Adipocyte (in vitro differentiated cells): ENCODE data around the gene EMP1.

Source experiments
- DNase-seq: peaks from one replicate; pipeline ENCODE4 v3.0.0-alpha.2; 2015; ENCODE audit warnings: low read depth
- H3K27me3 ChIP-seq: replicated peaks from 2 replicates; pipeline ENCODE4 v1.7.0; 2013; ENCODE audit warnings: mild to moderate bottlenecking, low read length, moderate library complexity; ENCODE audit not compliant: control insufficient read depth, insufficient read depth
- H3K36me3 ChIP-seq: 2 replicates; pipeline ENCODE4 v1.7.0; 2013; ENCODE audit warnings: low read length, mild to moderate bottlenecking, moderate library complexity; ENCODE audit not compliant: control insufficient read depth, insufficient read depth, severe bottlenecking
- H3K4me1 ChIP-seq: 2 replicates; pipeline ENCODE4 v1.7.0; 2013; ENCODE audit warnings: mild to moderate bottlenecking, low read length, moderate library complexity; ENCODE audit not compliant: control insufficient read depth, insufficient read depth
- H3K4me3 ChIP-seq: 2 replicates; pipeline ENCODE4 v1.7.0; 2013; ENCODE audit warnings: mild to moderate bottlenecking, low read length, moderate library complexity
- H3K9ac ChIP-seq: 2 replicates; pipeline ENCODE4 v1.7.0; 2013; ENCODE audit warnings: mild to moderate bottlenecking, low read length, moderate library complexity
- H3K9me3 ChIP-seq: 2 replicates; pipeline ENCODE4 v1.7.0; 2013; ENCODE audit warnings: mild to moderate bottlenecking, low read length, moderate library complexity; ENCODE audit not compliant: control insufficient read depth

Gene EMP1

GRCh38 chr12:13162904-13163303, 33.6 kb upstream of the EMP1 start:
- Histone ChIP-seq H3K36me3 (no peaks in the 10 kb centered on the region), H3K9ac (no peak overlapping the region), H3K9me3 (no peaks in the 10 kb centered on the region), H3K4me3 (no peak overlapping the region), H3K4me1 (peaks cover 34% of the 10 kb centered on the region), H3K27me3 (no peaks in the 10 kb centered on the region)
- DNase-seq, result no peak

- peaks cover 37% of the 10 kb centered on the region for H3K4me1 ChIP-seq
- peak; percentile 44 for DNase-seq
- H3K27me3 ChIP-seq, result no peaks in the 10 kb centered on the region
- H3K36me3 ChIP-seq, result no peaks in the 10 kb centered on the region
- no peaks in the 10 kb centered on the region for H3K9me3 ChIP-seq
- H3K4me3 ChIP-seq, result no peak overlapping the region
- H3K9ac ChIP-seq, result no peak overlapping the region
These were observed 32.5 kb upstream of the EMP1 start for GRCh38 chr12:13163868-13164635.

GRCh38 chr12:13164921-13165616, 31.5 kb upstream of the EMP1 start:
- no peaks in the 10 kb centered on the region for H3K27me3 ChIP-seq
- peak overlapping the region; percentile 5 for H3K4me3 ChIP-seq
- no peaks in the 10 kb centered on the region for H3K9me3 ChIP-seq
- peak overlapping the region; percentile 50 for H3K9ac ChIP-seq
- DNase-seq, result no peak
- H3K36me3 ChIP-seq, result no peaks in the 10 kb centered on the region
- H3K4me1 ChIP-seq, result peaks cover 47% of the 10 kb centered on the region

- Histone ChIP-seq H3K9ac (peak overlapping the region; percentile 50), H3K27me3 (no peaks in the 10 kb centered on the region), H3K9me3 (no peaks in the 10 kb centered on the region), H3K4me3 (peak overlapping the region; percentile 5), H3K4me1 (peaks cover 53% of the 10 kb centered on the region), H3K36me3 (no peaks in the 10 kb centered on the region)
- peak; percentile 38 for DNase-seq
These were observed 30.9 kb upstream of the EMP1 start for GRCh38 chr12:13165617-13166041.

GRCh38 chr12:13167226-13167625, 29.3 kb upstream of the EMP1 start:
- no peaks in the 10 kb centered on the region for H3K9me3 ChIP-seq
- DNase-seq, result no peak

GRCh38 chr12:13167906-13168305, 28.6 kb upstream of the EMP1 start:
- no peak for DNase-seq
- no peak overlapping the region for H3K4me3 ChIP-seq
- no peaks in the 10 kb centered on the region for H3K9me3 ChIP-seq
- no peaks in the 10 kb centered on the region for H3K27me3 ChIP-seq
- no peak overlapping the region for H3K9ac ChIP-seq
- H3K36me3 ChIP-seq, result no peaks in the 10 kb centered on the region
- peaks cover 74% of the 10 kb centered on the region for H3K4me1 ChIP-seq

More at GRCh38 chr12:13167226-13167625, 29.3 kb upstream of the EMP1 start:
- Histone ChIP-seq H3K4me3 (no peak overlapping the region), H3K4me1 (peaks cover 68% of the 10 kb centered on the region), H3K27me3 (no peaks in the 10 kb centered on the region), H3K36me3 (no peaks in the 10 kb centered on the region), H3K9ac (no peak overlapping the region)

GRCh38 chr12:13169272-13169671, 27.3 kb upstream of the EMP1 start:
- H3K9me3 ChIP-seq, result no peaks in the 10 kb centered on the region
- H3K4me3 ChIP-seq, result no peak overlapping the region
- H3K9ac ChIP-seq, result no peak overlapping the region
- no peaks in the 10 kb centered on the region for H3K27me3 ChIP-seq
- no peak for DNase-seq
- no peaks in the 10 kb centered on the region for H3K36me3 ChIP-seq
- H3K4me1 ChIP-seq, result peaks cover 79% of the 10 kb centered on the region

GRCh38 chr12:13170892-13171490, 25.5 kb upstream of the EMP1 start:
- Histone ChIP-seq H3K9ac (peak overlapping the region; percentile 82), H3K4me3 (peak overlapping the region; percentile 7), H3K27me3 (no peaks in the 10 kb centered on the region), H3K36me3 (no peaks in the 10 kb centered on the region), H3K4me1 (peaks cover 79% of the 10 kb centered on the region), H3K9me3 (no peaks in the 10 kb centered on the region)
- no peak for DNase-seq

- Histone ChIP-seq H3K4me1 (peaks cover 71% of the 10 kb centered on the region), H3K9ac (peak overlapping the region; percentile 82), H3K4me3 (peak overlapping the region; percentile 54), H3K27me3 (no peaks in the 10 kb centered on the region), H3K9me3 (no peaks in the 10 kb centered on the region), H3K36me3 (no peaks in the 10 kb centered on the region)
- DNase-seq, result peak; percentile 62
These were observed 24.3 kb upstream of the EMP1 start for GRCh38 chr12:13171921-13172859.

- no peaks in the 10 kb centered on the region for H3K27me3 ChIP-seq
- DNase-seq, result peak; percentile 95
- no peaks in the 10 kb centered on the region for H3K9me3 ChIP-seq
- no peaks in the 10 kb centered on the region for H3K36me3 ChIP-seq
- H3K9ac ChIP-seq, result peak overlapping the region; percentile 82
- H3K4me1 ChIP-seq, result peaks cover 71% of the 10 kb centered on the region
- peak overlapping the region; percentile 58 for H3K4me3 ChIP-seq
These were observed 23.3 kb upstream of the EMP1 start for GRCh38 chr12:13173012-13173932.
